GM23248 (cell line): ENCODE measurements around the gene DOP1A. TPM values are rescaled to one million over a fixed set of nuclear protein-coding genes. Genes with fewer than 3 reads are reported as not detected.

Source experiments
- DNase-seq: peaks from one replicate; pipeline ENCODE4 v3.0.0-alpha.2; 2015
- H2AFZ ChIP-seq: fragments of 200-600 bp; sonication (generic); 2 replicates; pipeline ENCODE4 v1.6.1; 2016; ENCODE audit warnings: antibody characterized with exemption
- H3F3A ChIP-seq: fragments of 200-600 bp; sonication (generic); 2 replicates; pipeline ENCODE4 v1.6.1; 2016; ENCODE audit warnings: mild to moderate bottlenecking, antibody characterized with exemption, mixed run types; ENCODE audit not compliant: insufficient read depth
- H3K27ac ChIP-seq: fragments of 200-600 bp; sonication (generic); 2 replicates; pipeline ENCODE4 v1.5.1; 2016; ENCODE audit warnings: mild to moderate bottlenecking
- H3K27me3 ChIP-seq: fragments of 200-600 bp; sonication (generic); replicated peaks from 2 replicates; pipeline ENCODE4 v1.6.1; 2016; ENCODE audit warnings: mild to moderate bottlenecking; ENCODE audit not compliant: insufficient read depth
- H3K36me3 ChIP-seq: fragments of 200-600 bp; sonication (generic); 2 replicates; pipeline ENCODE4 v1.6.1; 2016; ENCODE audit warnings: low read depth, mild to moderate bottlenecking
- H3K4me1 ChIP-seq: fragments of 200-600 bp; sonication (generic); 2 replicates; pipeline ENCODE4 v1.6.1; 2016; ENCODE audit warnings: mild to moderate bottlenecking; ENCODE audit not compliant: insufficient read depth
- H3K4me2 ChIP-seq: fragments of 200-600 bp; sonication (generic); one replicate; pipeline ENCODE4 v1.6.1; 2016; ENCODE audit warnings: mild to moderate bottlenecking; ENCODE audit not compliant: unreplicated experiment
- H3K4me3 ChIP-seq: fragments of 200-600 bp; sonication (generic); 2 replicates; pipeline ENCODE4 v1.5.1; 2016; ENCODE audit warnings: mild to moderate bottlenecking
- H3K79me2 ChIP-seq: fragments of 200-600 bp; sonication (generic); 2 replicates; pipeline ENCODE4 v1.6.1; 2016; ENCODE audit warnings: mild to moderate bottlenecking; ENCODE audit not compliant: insufficient read depth
- H3K9ac ChIP-seq: fragments of 200-600 bp; sonication (generic); 2 replicates; pipeline ENCODE4 v1.6.1; 2016; ENCODE audit warnings: mild to moderate bottlenecking
- H3K9me2 ChIP-seq: fragments of 200-600 bp; sonication (generic); 2 replicates; pipeline ENCODE4 v1.6.1; 2016; ENCODE audit warnings: mixed run types, mild to moderate bottlenecking, moderate library complexity; ENCODE audit not compliant: insufficient read depth
- H3K9me3 ChIP-seq: fragments of 200-600 bp; sonication (generic); one replicate; pipeline ENCODE4 v1.6.1; 2017; ENCODE audit warnings: low read depth
- H4K20me1 ChIP-seq: fragments of 200-600 bp; sonication (generic); 2 replicates; pipeline ENCODE4 v1.6.0; 2016; ENCODE audit not compliant: insufficient read depth
- EZH2 ChIP-seq: fragments of 200-600 bp; sonication (generic); IDR thresholded peaks from 2 replicates; pipeline ENCODE4 v1.6.1; 2018; ENCODE audit warnings: antibody characterized with exemption, mild to moderate bottlenecking; ENCODE audit not compliant: insufficient read depth, poor library complexity, severe bottlenecking
- EZH2phosphoT487 ChIP-seq: fragments of 200-600 bp; sonication (generic); IDR thresholded peaks from 2 replicates; pipeline ENCODE4 v1.6.1; 2018; ENCODE audit warnings: antibody characterized with exemption, moderate library complexity, mild to moderate bottlenecking, low read depth; ENCODE audit not compliant: insufficient read depth
- WGBS, 2 experiments: methylation state at CpG; one replicate each; pipeline ENCODE4 v1.1.6; 2015 to 2017; ENCODE audit warnings: low lambda C conversion rate in 2 of 2, low coverage in 1 of 2; ENCODE audit errors: missing lambda C conversion rate in 2 of 2; 5-methylcytosine and 5-hydroxymethylcytosine counted together
- in situ Hi-C: fragments of 300-500 bp; cut with MboI; formaldehyde crosslinking; loops from 2 replicates; pipeline ENCODE4 v1.15.0; 2020
- polyA plus RNA-seq: library from polyadenylated mRNA; unstranded; fragments of >200 nt; fragmentation: Nextera tagmentation; extraction: Ambion mirVana; gene quantifications from 2 replicates; pipeline ENCODE4 v1.2.1, GENCODE V29; 2016
- total RNA-seq: library from RNA; depleted of rRNA; stranded (reverse); fragments of >200 nt; shearing (Covaris generic); gene quantifications from 2 replicates; pipeline ENCODE4 v1.2.3, GENCODE V29; 2014

The DOP1A gene
- total and polyA plus RNA-seq, 2 experiments from 2014 or later = 3.5 to 18.2 TPM

- Histone ChIP-seq H3K27me3 (no peaks in the 10 kb centered on the region), H3K79me2 (no peaks in the 10 kb centered on the region), H4K20me1 (no peaks in the 10 kb centered on the region), H3K4me2 (no peak overlapping the region), H3K9me3 (no peaks in the 10 kb centered on the region), H2AFZ (no peak overlapping the region), H3F3A (no peaks in the 10 kb centered on the region), H3K4me1 (peaks cover 7% of the 10 kb centered on the region; the same call in 1 of the 2 replicates), H3K27ac (no peak overlapping the region), H3K36me3 (no peaks in the 10 kb centered on the region), H3K9me2 (no peaks in the 10 kb centered on the region), H3K9ac (no peak overlapping the region), H3K4me3 (no peak overlapping the region)
- DNase-seq = no peak
- TF ChIP-seq EZH2phosphoT487 = no peak
- TF ChIP-seq EZH2 = no peak
- in situ Hi-C loops = no loop called here
- WGBS, 2 experiments = 92 to 95% methylated on average over 4 of the region's 4 CpGs
These were observed 24.9 kb upstream of the DOP1A start for GRCh38 chr6:83042467-83043053.

- Histone ChIP-seq H3K4me2 (no peak overlapping the region), H3K9me3 (no peaks in the 10 kb centered on the region), H4K20me1 (no peaks in the 10 kb centered on the region), H3K27me3 (no peaks in the 10 kb centered on the region), H3F3A (no peaks in the 10 kb centered on the region), H3K36me3 (no peaks in the 10 kb centered on the region), H3K9ac (no peak overlapping the region), H2AFZ (no peak overlapping the region), H3K9me2 (no peaks in the 10 kb centered on the region), H3K27ac (no peak overlapping the region), H3K4me3 (no peak overlapping the region), H3K79me2 (no peaks in the 10 kb centered on the region), H3K4me1 (no peaks in the 10 kb centered on the region)
- TF ChIP-seq EZH2 (no peak), EZH2phosphoT487 (no peak)
- no peak for DNase-seq
- in situ Hi-C loops = no loop called here
- WGBS, 2 experiments = 59 to 69% methylated on average over 6 of the region's 6 CpGs
These were observed 23.2 kb upstream of the DOP1A start for GRCh38 chr6:83044091-83044768.

GRCh38 chr6:83047065-83047754, 20.3 kb upstream of the DOP1A start:
- Histone ChIP-seq H3K4me3 (no peak overlapping the region), H3K4me1 (no peaks in the 10 kb centered on the region), H3K27me3 (no peaks in the 10 kb centered on the region), H3K36me3 (no peaks in the 10 kb centered on the region), H3K9me3 (no peaks in the 10 kb centered on the region), H2AFZ (no peak overlapping the region), H3F3A (no peaks in the 10 kb centered on the region), H4K20me1 (no peaks in the 10 kb centered on the region), H3K9me2 (no peaks in the 10 kb centered on the region), H3K9ac (no peak overlapping the region), H3K4me2 (no peak overlapping the region), H3K27ac (no peak overlapping the region), H3K79me2 (no peaks in the 10 kb centered on the region)
- DNase-seq = no peak
- WGBS, 2 experiments = 98% methylated on average over 7 of the region's 7 CpGs
- TF ChIP-seq EZH2 (no peak), EZH2phosphoT487 (no peak)
- in situ Hi-C loops = no loop called here

- TF ChIP-seq EZH2 (no peak), EZH2phosphoT487 (no peak)
- no peaks in the 10 kb centered on the region for H3K79me2 ChIP-seq
- H4K20me1 ChIP-seq = no peaks in the 10 kb centered on the region
- no peaks in the 10 kb centered on the region for H3K9me3 ChIP-seq
- no peaks in the 10 kb centered on the region for H3K9me2 ChIP-seq
- in situ Hi-C loops = loop anchor here (25.0 kb wide), 1 partner anchor 689 kb away; the partner anchor contains the start of gene TPBG
- WGBS, 2 experiments = 51 to 59% methylated on average over 5 of the region's 5 CpGs
- no peaks in the 10 kb centered on the region for H3K36me3 ChIP-seq
- H3K4me2 ChIP-seq = no peak overlapping the region
- H2AFZ ChIP-seq = no peak overlapping the region
- no peaks in the 10 kb centered on the region for H3F3A ChIP-seq
- no peak overlapping the region for H3K9ac ChIP-seq
- H3K4me1 ChIP-seq = peaks cover 4% of the 10 kb centered on the region
- H3K4me3 ChIP-seq = no peak overlapping the region
- no peak overlapping the region for H3K27ac ChIP-seq
- H3K27me3 ChIP-seq = no peaks in the 10 kb centered on the region
- no peak for DNase-seq
These were observed 15.9 kb upstream of the DOP1A start for GRCh38 chr6:83051377-83052172.
